Dermis blood vessel endothelial cell (primary cell): ENCODE results near the gene SLC25A13. TPM values are rescaled to one million over a fixed set of nuclear protein-coding genes. Genes with fewer than 3 reads are reported as not detected.
"Not testable (repeated sequence)": the region's sequence is repeated elsewhere in the genome, so short reads cannot be mapped to it uniquely, and the experiment has no call there.

Experiments used
- DNase-seq: peaks from one replicate; pipeline ENCODE4 v3.0.0; 2010
- total RNA-seq: library from RNA; depleted of rRNA; stranded (reverse); fragments of >200 nt; gene quantifications from 2 replicates; pipeline ENCODE4 v1.2.3, GENCODE V29; 2014

Gene SLC25A13
- total RNA-seq, 1 donor from 2014 or later = 36.9 TPM

DNA sequence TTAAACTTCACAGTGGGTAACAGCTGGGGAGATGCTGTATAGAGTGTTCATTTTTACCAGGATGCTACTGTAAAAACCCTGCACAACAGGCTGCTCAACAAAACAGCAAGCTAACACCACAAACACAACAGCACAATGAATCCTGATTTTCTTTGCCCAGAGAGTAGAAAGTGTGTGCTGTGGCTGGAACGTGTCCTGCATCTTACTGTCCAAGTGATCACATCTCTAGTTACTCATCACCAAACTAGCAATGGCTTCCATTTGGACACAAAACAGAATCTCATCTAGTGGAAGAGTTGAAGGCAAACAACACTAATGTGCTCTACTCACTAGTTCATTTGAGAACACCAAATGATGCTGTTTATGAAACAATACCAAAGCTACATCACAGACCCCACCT, 121.2 kb downstream of the SLC25A13 start:
- no peak for DNase-seq

DNA sequence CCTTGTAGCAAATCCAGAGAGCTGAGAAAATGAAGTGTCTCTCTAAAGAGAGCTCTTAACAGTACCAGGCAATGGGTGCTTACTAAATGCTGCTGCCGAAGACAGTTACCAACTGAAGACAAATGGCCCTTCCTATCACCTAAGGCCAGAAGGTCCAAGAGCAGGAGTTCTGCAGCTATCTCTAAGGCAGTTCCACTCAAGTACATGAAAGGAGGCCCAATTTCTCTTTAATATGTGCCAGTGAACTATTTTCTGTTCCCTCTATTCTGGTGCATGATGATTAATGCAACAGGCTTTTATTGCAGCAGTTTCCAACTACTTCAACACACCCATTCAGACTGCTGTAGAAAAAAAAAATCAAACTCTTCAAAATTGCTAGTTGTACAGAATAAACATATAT, 122.5 kb downstream of the SLC25A13 start:
- no peak for DNase-seq

DNA sequence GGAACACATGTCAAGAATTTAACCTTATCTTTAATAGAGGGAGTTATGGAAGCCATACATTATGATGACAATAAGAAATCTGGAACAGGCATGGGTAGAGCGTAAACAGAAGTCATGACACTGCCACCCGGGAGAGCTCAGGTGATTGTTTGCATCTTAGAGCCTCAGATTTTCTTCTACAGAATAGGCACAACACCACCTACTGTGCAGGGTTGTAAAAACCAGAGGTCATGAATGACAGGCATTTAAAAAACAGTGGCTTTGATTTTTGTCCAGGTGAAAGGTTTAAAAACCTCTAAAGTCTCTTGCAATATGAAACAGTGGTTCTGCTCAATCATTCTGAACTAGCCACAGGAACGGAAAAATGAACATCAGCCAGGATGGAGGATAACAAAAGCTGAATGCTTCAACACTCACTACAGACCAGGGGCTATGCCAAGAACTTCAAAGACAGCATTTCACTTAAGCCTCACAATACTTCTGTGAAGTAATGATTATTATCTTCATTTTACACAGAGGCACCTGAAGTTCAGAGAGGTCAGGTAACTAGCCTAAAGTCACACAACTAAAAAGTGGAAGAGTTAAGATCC, 123.8 kb downstream of the SLC25A13 start:
- DNase-seq = no peak

DNA sequence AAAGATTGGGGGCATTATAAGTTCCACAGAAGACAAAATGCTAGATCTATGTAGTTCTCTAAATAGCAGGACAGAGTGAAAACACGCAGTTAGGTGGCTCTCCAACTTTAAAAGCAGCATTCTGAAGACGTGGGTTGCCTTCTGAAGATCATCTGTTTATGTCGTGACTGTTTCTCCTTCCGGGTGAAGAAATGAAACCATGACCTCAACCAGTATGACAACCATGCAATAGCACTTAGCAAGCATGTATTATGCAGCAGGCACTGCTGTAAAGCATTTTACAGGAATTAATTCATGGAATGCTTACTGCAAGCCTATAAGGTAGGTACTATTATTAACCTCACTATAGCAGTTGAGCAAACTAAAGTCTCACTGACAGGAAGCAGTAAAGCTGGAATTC, 125.2 kb downstream of the SLC25A13 start:
- DNase-seq = no peak

DNA sequence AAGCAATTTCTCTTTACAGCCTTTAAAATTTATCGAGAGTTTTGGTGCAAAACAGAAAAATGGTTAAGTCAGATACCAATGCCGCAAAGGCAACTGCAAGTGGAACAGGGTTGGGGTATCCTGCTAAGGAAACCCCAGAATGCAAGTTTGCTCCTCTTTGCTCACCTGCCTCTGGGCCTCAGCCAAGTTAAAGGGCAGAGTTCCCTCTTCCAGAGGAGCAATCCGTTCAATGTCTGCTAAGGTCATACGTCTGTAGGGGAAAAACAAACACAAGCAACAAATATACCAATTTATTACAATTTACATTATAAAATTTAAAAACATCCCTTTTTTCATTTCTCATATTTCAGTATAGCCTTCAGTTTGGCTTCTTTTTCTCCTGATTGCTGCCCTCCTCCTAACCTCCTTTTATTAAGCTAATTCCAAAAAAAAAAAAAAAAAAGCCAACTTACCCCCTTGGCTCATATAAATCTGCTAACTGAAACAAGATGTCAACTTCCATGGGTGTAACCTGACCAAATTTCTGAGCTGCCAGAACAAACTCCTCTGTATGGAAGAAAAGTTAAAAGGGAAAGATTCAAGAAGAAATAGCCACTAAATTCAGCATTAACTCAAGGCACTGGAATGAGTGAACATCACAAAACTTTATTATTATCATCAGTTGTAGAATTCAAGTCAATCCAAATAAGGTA, 132.6 kb downstream of the SLC25A13 start:
- DNase-seq = no peak

DNA sequence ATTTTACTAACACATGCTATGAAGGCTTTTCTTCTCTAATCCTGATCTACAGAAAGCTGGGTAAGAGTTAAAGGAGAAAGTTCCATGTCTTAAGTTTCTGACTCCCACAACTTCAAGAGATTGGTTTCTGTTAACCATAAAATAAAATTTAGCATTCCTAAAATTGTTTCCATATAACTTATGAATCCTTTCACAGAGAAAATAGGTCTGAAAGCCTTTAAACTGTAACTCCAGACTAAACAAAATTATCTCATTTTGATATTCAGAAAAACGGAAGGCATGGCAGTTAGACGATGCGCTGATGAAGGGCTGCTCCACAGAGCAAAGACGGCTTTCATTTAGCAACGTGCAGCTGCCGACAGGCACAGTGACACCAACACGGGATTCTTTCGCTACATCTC, 133.3 kb downstream of the SLC25A13 start:
- DNase-seq = no peak

DNA sequence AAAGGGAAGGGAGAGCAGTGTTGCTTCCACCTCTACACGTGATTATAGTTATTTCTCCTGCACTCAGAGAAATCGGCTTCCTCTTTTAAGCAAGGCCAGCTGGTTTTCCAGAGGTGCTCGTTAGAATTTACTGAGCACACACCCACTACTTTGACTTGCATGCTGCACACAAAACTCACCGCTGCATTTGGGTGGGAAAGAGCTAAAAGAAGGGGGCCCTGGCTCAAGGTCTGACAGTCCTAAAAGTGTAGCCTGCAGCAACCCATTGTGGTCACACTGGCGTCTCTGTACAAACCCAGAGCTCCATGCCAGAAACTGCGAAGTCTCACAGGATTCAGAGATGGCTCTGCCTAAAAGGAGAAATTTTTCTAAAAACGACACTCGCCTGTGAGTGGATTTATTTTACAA, 133.7 kb downstream of the SLC25A13 start:
- DNase-seq = no peak

DNA sequence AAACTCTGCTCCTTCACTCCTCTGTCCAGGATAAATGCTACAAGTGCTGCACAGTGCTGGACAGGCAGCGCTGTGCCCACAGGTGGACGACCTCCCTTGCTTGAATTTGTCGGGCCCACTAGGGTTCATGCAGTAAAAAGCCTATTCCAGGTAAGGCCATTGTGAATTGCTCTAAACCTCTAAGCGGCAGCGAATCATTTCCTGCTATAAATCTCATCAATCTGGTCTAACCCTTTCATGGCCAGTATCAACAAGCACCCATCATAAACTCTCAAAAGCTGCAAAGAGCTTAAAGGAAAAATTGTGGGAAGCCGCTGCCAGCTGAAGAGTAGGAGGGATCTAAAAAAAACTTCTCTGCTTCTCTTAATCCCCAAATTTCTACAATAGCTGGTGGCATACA, 134.2 kb downstream of the SLC25A13 start:
- DNase-seq = no peak

DNA sequence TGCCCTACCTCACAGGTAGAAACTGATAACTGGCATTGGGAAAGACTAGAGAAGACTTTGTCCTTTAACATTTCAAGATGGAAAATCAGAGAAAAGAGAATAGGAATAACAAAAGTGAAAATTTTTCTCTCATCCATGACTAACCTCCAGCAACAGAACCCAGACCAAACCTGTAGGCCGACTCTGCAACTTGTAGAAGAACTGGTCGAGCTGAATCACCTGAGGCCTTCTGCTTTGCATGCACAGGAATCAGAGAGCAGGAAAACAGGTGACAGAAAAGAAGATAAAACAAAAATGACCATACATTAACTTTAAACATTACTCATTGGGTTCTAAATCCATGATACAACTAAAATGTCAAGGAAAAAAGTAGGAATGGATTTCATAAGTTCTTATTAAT, 137.1 kb downstream of the SLC25A13 start:
- DNase-seq = no peak

DNA sequence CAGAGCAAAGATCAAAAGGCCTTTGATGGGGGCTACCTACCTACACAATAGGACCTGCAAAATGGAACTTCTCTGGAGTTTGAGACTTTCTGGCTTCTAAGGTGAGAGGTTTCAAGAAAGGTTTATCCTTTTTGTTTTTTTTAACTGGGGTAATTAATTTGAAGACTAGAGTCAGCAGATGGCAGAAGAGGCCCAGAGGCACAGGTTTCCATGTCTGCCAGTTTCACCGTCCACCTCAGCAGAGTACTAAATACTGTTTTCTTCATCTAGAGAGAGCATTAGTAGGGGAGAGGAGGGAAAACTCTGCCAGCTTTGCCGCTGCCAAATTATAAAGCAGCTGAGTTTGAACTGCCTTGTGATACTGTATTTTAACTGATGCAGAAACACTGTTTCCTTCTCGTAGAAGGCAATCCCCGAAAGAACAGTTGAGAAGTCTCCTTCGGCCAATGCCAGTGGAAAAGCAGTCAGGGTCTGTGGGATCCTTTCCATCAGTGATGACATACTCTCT, 138.7 kb downstream of the SLC25A13 start:
- no peak for DNase-seq

DNA sequence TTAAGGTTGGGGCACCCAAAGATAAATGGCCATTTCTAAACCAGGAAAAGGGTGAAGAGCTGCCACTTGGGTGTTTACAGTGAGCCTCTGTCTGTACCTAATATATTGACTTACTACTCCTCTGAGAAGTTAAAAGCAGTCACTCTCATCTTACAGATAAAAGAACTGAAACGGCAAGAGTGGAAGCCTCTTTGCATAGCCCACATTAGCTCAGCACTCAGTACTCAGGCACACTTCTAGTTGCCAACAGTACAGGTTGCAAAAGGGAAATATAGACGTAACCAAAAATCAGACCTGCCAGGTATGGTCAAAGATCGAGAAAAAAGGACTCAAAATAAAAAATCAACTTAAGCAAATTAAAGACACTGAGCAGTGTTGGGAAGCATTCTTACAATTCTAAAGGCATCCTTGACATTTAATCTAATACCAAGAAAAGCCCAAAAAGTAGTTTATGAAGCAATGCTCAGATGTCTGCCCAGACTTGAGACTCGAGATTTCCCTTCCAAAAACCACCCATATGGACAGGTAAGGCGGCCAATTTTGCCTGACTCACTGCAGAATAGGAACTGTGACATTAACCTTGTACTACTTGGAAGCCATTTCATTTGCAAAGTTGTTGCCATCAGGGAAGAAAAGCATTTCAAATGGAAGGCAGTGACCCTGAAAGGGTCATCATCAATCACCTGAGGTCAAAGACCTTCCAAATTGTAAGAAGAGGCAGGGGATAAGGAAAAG, 139.3 kb downstream of the SLC25A13 start:
- DNase-seq = no peak

DNA sequence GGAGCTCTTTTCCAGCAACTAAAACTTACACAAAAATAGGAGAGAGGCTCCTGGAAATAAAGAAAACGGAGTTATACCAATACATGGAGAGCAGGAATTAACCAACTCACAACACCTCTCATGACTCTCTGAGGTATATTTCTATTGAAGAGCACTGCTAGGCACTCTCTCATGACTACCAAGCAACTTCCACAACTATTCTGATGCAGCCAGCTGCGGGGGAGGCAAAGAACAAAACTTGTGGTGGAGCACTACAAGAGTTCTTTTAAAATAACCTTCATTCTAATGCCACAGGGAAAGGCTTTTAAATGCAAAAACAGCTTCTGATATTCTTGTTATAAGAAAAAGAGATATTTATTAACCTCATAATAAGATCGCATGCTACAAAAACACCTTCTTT, 140.7 kb downstream of the SLC25A13 start:
- DNase-seq = no peak

DNA sequence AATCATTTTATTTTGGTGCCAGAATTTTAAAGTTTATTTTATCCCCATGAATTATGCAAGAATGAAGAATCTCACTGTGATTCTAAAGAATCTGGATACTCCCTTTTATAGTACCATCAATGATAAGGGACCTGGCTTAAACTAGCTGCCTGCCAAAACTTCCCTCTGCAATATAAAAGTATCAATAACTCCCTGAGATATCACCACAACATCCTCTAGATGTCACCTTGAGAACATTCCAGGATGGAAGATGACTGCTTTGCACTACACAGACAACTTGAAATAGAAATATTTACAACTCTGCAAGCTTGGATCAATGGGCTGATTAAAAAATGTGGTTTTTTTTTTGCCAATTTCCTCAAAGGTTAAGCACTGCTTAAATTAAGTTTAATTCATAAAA, 142.1 kb downstream of the SLC25A13 start:
- peak; percentile 23 for DNase-seq

DNA sequence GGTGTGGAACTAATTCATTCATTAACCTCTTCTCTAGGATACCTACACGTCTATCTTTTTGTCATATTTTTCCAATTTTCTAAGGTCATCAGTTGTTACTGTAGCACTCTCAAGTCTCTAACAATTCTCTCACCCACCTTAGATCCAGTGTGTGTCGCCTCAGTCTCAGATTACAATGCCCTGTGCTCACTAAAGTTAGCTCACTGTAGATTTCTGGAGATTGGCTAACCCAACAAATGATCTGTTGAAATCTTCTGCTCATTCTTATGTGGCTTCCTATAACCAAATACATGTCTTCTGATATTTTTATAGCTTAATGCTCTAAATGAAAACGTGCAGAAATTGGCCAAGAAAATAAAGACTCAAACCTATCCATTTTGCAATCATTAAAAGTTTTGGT, 142.6 kb downstream of the SLC25A13 start:
- DNase-seq = no peak

DNA sequence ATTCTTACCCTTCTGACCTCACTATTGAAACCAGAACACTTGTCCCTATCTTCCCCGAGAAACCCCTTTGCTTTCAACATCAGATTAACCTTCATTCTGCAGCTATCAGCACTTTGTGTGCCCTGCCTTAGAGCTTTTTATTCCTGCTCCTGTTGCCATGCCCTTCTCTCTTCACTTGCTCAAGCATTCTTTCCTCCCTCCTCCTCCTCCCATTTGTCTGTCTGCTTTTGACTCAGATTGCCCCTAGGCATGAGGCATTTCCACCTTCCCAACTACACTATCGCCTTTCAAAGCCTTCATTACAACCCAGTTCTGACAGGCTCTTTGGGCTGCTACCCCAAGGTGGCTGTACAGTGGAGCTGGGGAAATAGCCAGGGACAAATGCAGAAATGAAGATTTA, 143.3 kb downstream of the SLC25A13 start:
- DNase-seq = no peak

DNA sequence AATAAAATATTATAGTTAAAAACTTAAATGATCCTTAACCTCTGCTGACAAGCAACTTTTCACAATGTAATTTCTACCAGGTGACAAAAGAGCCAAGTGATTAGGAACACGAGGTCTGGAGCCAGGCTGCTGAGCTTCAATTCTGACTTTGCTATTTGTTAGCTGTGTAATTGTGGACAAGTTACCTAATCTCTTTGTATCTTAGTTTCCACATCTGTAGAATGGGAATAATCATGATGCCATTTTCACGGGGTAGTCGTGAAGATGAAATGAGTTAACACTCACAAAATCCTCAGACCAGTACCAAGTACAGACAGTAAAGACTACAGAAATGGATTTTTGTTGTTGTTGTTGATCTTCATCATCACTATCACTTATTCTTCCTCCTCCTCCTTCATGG, 144.5 kb downstream of the SLC25A13 start:
- no peak for DNase-seq

DNA sequence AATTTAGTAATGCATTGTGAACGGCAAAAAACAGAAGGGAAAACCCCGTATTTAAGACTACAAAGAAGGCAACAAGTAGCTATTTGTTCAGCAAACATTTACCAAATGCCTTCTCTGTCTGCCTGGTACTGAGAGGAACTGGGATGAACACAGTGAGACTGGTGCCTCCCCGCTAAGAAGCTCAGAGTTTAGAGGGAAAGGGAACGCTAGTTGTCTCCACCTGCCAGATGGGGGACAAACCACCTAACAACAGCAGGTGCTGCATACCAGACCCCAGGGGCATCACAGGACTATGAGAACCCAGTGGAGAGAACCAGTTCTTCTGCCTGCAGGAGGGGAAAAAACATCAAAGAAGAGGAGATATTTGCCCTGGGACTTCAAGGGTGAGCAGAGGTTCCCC, 147.1 kb downstream of the SLC25A13 start:
- no peak for DNase-seq

DNA sequence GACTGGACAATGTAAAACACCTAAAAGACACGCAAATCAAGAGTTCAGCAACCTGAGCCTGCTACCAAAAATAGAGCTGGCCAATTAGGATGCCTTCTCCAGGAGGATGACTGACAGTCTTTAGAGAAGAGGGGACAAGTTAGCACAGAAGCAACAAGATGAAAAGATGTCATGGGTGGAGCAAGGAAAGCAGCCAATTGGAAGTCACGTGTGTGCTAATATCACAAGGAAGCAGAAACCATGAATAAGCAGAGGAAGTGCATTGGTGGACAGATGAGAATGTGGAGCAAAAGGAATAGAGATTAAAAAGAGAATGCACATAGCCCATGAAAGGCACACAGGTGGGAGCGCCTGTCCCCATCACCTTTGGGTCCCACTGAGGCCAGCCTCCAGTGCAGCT, 148.1 kb downstream of the SLC25A13 start:
- no peak for DNase-seq

DNA sequence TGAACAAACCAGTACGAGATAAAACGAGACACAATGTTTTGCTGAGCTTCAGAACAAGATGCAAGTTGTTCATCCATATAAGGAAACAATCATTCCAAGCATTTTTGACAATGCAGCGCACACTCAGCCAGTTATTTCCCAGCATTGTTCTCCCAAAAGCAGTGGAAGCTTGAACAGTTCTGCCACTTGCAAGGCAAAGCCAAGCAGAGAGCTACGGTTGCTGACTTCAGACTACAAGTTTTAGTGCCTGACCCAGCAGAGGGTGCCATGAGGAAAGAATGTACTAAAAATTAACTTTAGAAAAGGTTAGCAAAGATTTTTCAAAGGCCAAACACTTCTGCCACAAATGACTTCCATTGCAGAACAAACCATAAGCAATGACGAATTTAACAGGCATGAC, 152.5 kb downstream of the SLC25A13 start:
- peak; percentile 89 for DNase-seq

DNA sequence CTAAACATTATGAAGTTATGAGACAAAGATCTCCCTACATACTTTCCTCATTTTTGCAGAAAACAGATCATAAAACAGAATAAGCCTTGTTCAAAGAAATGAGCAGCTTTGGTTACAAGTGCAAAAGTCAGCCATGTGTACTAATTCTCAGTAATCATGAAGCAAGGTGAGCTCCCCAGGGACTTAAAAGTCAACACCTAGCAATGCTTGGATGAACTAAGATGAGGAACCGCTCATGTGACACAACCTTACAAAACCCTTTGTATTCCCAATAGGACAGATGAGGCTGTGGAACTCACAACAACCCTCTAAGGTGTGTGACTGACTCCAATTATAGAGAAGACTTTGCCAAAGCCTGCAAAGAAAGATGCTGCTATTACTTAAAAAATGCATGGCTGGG, 154.5 kb downstream of the SLC25A13 start:
- DNase-seq = no peak

DNA sequence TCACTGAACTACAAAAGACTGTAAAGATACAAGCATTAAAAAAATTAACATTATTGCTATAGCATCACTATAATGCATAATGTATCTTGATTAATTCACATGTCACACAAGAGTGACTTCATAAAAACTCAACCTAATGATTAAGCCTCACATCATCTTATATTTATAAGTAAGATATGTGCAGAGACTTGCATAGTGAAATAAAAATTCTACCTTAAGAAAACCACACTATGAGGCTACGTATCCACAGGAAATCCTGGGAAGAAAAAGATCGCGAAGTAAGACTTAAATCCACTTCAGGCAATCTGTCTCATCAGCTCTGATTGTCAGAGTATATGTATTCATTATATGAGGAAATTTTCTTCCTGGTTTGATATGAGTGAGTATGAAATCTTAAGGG, 160.0 kb downstream of the SLC25A13 start:
- no peak for DNase-seq

DNA sequence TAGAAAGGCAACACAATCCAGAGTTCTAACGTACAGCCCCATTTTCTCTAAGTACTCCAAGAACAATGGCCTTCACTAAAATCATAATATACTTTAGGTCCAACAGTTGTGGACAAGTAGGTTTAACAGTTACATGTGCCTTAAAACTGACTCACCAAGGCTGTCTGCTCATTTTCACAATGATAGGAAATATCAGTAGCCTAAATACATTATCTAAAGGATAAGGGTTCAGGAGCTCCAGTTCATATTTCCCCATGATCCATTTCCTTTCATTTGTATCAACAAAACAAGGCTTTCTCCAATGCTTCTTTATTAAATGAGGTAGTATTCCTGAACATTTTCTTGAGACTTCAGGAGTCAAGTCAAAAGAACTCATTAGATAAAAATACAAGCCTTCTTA, 164.0 kb downstream of the SLC25A13 start:
- DNase-seq = peak; percentile 89

DNA sequence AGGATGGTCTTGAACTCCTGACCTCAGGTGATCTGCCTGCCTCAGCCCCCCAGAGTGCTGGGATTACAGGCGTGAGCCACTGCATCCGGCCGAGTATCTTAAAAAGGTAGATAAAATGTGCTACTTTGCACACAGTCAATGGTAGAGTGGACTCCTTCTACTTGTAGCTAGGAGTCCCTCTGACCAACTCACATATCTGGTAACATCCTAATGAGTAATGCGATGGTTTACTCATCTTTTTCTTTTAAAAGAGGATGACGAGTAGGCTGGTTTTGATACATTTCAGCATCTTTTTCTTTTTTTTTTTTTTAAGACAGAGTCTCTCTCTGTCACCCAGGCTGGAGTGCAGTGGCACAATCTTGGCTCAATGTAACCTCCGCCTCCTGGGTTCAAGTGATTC, 167.4 kb downstream of the SLC25A13 start:
- DNase-seq = not testable (repeated sequence)

DNA sequence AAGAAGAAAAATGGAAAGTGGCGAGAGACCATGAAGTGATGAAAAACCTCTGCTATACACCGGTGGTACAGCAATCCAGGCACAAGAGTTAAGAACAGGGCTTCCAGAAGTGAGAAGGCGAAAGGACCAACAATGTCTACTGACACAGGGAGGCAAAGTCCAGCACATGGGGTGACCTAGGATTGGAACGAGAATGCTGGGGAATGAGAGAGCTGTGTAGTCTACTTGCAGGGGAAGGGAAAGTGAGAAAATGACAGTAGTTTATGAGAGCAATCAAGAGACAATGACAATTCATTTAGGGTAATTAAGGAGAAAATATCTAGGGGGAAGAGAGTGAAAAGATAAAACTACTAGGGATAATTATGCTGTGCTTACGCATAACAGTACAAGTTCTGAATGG, 169.2 kb downstream of the SLC25A13 start:
- DNase-seq = no peak
